ENCODE measurements around the gene SPA17.

SPA17 gene

DNA sequence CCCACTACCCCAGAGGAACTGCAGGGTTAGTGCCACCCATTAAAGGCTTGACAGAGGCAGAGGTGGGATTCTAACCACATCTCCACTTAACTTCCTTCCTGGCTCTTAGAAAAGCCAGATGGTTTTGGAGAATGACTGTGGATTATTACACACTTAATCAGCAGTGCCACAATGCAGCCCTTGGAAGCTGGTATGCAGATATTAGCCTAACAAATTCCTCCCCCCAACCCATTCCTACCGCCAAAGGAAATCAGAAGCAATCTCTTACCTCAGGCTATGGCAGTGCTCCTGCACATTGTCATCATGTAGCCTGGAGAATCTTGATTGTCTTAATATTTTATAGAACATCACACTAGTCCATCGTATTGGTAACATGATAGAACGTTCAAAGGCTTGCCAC is 42.9 kb downstream of the SPA17 start:
- no peak for DNase-seq (ENCODE audit: low read depth)
- in situ Hi-C loops (cut with HindIII; ENCODE audit: low sequenced_read_pairs) = no loop called here
- no peak overlapping the region for H3K4me3 ChIP-seq (ENCODE audit: low read depth, low read length)
- TF ChIP-seq CTCF (IDR thresholded peaks at IDR 0.05; ENCODE audit: low read depth, low read length, missing control alignments) = no peak

DNA sequence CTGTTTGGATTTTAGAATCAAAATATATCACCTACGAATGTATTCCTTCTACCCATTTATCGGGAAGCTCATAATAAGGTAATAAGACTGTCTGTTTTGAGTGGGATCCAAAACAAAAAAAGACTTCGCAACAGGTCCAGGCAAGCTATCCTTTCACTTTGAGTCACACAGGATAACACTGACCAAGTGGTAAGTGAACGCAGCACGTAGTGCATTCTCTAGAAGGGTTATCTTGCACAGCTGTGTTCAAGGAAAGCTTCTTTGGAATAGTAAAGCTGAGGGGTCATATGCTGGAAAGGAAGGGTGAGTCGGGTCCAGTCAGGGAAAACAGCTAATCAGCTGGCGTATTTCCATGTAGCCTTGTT is 43.7 kb downstream of the SPA17 start:
- in situ Hi-C loops (cut with HindIII; ENCODE audit: low sequenced_read_pairs) = no loop called here
- no peak for DNase-seq (ENCODE audit: low read depth)
- peak overlapping the region; percentile 38 for H3K4me3 ChIP-seq (ENCODE audit: low read depth, low read length)
- TF ChIP-seq CTCF (IDR thresholded peaks at IDR 0.05; ENCODE audit: low read depth, low read length, missing control alignments) = no peak

- TF ChIP-seq CTCF (IDR thresholded peaks at IDR 0.05; ENCODE audit: low read depth, low read length, missing control alignments) = no peak
- in situ Hi-C loops (cut with HindIII; ENCODE audit: low sequenced_read_pairs) = no loop called here
- peak overlapping the region; percentile 38 for H3K4me3 ChIP-seq (ENCODE audit: low read depth, low read length)
- peak; percentile 20 for DNase-seq (ENCODE audit: low read depth)
Measured at GRCh38 chr11:124717786-124718651, 44.3 kb downstream of the SPA17 start.

DNA sequence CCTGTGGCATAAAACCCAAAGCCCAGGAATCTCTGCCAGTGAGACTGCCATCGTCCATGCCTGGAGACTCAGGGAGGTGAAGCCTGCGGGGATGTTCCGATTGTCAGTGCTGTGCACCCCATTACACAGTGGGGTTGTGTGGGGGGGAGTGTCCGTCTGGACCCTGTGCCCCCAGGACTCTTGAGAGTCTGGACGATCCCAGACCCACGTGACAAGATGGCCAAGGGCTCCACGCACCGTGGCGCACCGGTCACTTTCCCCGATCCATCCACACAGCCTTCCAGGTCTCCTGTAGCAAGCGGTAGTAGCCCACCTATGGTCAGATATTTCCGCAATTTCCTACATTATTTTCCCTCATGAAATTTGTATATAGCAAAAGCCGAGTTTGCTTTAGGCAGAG is 45.1 kb downstream of the SPA17 start:
- in situ Hi-C loops (cut with HindIII; ENCODE audit: low sequenced_read_pairs) = no loop called here
- no peak for TF ChIP-seq CTCF (IDR thresholded peaks at IDR 0.05; ENCODE audit: low read depth, low read length, missing control alignments)
- no peak for DNase-seq (ENCODE audit: low read depth)
- no peak overlapping the region for H3K4me3 ChIP-seq (ENCODE audit: low read depth, low read length)

GRCh38 chr11:124719534-124719933 is 45.8 kb downstream of the SPA17 start:
- no peak for DNase-seq (ENCODE audit: low read depth)
- H3K4me3 ChIP-seq (ENCODE audit: low read depth, low read length) = no peak overlapping the region
- in situ Hi-C loops (cut with HindIII; ENCODE audit: low sequenced_read_pairs) = no loop called here
- TF ChIP-seq CTCF (IDR thresholded peaks at IDR 0.05; ENCODE audit: low read depth, low read length, missing control alignments) = no peak

DNA sequence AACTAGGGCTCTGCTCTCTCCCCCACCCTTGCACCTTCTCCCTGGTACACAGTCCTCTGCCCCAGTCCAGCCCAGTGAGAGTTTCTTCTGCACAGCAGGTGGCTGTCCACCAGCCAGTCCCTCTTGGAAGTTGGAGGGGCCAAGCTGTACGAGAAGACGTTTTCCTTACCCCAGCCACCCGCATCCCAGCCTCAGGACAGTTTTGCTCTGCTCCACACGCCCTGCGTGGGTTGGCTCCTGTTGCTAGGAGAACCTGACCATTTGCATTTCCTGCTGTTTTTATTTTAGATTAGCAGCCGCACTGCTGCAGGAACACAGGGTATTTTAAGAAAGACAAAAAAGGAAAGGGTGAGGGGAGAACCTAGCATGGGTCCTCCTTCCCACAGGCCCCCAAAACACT is 48.5 kb downstream of the SPA17 start:
- no peak overlapping the region for H3K4me3 ChIP-seq (ENCODE audit: low read depth, low read length)
- no peak for TF ChIP-seq CTCF (IDR thresholded peaks at IDR 0.05; ENCODE audit: low read depth, low read length, missing control alignments)
- in situ Hi-C loops (cut with HindIII; ENCODE audit: low sequenced_read_pairs) = no loop called here
- no peak for DNase-seq (ENCODE audit: low read depth)
